GM19328 (cell line): Measurements from ENCODE around the gene CAPN12.

Experiments
- ATAC-seq: cut with Tn5 transposase; IDR thresholded peaks from one replicate; pipeline ENCODE4 v1.9.1; 2021; ENCODE audit warnings: mild to moderate bottlenecking, moderate library complexity; ENCODE audit not compliant: unreplicated experiment

The CAPN12 gene

DNA sequence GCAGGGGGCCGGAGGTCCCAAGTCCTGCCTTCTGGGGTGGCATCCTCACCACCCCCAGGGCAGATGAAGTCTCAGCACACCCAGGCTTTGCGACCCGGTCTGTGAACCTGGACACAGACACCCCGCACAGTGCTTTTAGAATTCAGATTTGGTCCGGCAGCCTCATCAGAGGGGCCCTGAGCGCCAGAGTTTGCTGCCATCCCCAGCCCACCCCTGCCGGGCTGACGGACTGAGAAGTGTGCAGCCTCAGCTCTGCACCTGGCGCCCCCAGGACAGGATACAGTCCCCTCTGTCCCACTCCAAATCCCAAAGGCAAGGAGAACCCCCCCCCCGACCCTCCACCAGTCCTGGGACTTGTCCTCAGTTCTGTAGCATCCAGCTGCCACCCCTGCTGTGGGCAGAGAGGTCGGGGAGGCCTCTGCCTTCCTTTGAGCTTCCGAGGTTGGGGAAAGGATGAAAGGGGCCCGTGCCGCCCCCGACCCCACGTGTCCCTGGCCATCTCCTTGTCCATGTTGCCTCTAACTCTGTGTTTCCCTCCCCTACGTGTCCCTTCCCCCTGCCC is 16.9 kb downstream of the CAPN12 start:
- no peak for ATAC-seq

DNA sequence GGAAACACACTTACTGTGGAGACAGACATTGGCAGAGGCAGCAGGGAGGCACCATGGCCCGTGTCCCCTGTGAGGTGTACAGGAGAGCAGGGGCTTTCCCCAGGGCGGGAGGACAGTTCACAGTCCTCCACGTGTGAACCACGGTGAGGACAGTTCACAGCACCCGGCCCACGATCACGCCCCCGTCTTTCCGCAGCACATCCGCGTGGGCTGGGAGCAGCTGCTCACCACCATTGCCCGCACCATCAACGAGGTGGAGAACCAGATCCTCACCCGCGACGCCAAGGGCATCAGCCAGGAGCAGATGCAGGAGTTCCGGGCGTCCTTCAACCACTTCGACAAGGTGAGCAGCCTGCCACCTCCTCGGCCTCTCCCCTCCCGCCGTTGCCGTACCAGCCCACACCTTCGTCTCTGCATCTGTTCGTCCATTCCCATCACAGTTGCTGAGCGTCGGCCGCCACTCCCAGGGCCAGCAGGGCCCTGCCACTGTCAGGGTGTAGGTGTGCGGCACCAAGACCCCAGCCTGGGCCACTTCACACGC is 17.4 kb downstream of the CAPN12 start:
- ATAC-seq: no peak

DNA sequence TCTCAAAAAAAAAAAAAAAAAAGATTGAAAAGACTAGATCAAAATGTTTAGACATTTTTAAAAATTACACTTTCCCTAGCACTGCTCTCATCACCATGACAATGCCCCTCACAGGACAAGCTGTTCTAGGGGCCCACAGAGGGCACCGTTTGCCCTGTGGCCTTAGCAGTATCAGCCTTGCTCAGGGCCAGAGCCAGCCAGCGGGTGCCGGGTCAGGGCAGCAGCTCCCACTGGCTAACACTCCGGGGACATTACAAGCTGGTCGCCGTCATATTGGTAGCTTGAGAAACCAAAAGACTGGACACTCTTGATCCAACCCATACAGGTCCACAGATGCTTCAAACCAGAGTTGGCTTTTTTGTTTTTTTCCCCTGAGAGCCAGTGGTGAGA is 18.0 kb downstream of the CAPN12 start:
- ATAC-seq: no peak

DNA sequence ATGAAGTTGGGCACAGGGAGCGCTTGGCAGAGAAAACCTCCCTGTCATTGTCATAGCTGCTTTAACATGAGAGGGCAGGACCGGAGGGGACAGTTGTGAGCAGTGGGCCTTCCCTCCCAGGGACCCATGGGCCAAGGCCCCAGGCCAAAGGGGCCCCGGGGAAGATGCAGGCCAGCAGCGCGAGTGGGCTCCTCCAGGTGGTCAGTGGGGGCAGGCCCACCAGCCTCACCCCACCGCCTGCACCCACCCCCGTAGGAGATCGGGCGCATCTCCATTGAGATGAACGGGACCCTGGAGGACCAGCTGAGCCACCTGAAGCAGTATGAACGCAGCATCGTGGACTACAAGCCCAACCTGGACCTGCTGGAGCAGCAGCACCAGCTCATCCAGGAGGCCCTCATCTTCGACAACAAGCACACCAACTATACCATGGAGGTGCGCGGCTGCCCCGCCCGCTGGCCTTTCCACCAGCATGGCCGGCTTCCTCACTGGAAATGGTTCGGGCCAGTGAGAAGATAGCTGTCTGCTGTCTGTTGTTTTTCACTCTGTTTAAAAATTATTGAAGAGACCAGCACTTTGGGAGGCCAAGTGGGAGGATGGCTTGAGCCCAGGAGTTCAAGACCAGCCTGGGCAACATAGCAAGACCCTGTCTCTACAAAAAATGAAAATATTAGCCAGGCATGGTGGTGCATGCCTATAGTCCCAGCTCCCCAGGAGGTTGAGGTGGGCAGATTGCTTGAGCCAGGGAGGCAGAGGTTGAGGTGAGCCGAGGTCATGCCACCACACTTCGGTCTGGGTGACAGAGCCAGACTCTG is 18.6 kb downstream of the CAPN12 start:
- no peak for ATAC-seq

DNA sequence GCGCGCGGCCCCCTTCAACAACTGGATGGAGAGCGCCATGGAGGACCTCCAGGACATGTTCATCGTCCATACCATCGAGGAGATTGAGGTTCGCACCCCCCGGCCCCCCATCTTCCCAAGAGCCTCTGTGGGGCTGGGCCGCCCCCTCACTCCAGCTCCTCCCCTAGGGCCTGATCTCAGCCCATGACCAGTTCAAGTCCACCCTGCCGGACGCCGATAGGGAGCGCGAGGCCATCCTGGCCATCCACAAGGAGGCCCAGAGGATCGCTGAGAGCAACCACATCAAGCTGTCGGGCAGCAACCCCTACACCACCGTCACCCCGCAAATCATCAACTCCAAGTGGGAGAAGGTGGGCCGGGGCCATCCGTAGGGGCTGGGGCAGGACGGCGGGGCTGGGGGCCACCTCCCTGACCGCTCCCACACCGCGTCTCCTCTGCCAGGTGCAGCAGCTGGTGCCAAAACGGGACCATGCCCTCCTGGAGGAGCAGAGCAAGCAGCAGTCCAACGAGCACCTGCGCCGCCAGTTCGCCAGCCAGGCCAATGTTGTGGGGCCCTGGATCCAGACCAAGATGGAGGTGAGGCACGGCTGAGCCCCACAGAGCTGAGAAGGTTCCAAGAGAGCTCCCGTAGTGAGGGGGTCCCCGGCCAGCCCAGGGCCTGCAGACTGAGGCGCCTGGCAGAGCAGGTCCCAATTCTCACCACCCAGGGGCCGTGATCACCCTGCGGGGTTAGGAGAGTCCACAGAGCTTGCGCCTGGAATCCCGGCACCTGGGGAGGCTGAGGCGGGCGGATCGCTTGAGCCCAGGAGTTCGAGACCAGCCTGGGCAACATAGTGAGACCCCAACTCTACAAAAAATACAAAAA is 20.1 kb downstream of the CAPN12 start:
- ATAC-seq: no peak

DNA sequence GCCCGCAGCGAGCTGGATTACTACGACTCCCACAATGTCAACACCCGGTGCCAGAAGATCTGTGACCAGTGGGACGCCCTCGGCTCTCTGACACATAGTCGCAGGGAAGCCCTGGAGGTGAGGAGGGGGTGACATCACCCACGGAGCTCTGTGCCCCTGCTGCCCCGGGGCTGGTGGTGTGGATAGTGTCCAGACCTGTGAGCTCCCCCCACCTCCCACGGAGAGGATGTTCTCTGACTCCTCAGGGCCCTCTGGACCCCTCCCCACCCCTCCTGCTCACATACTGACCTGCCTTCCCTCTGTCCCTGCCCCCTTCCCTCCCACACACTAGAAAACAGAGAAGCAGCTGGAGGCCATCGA is 20.7 kb downstream of the CAPN12 start:
- ATAC-seq: no peak

DNA sequence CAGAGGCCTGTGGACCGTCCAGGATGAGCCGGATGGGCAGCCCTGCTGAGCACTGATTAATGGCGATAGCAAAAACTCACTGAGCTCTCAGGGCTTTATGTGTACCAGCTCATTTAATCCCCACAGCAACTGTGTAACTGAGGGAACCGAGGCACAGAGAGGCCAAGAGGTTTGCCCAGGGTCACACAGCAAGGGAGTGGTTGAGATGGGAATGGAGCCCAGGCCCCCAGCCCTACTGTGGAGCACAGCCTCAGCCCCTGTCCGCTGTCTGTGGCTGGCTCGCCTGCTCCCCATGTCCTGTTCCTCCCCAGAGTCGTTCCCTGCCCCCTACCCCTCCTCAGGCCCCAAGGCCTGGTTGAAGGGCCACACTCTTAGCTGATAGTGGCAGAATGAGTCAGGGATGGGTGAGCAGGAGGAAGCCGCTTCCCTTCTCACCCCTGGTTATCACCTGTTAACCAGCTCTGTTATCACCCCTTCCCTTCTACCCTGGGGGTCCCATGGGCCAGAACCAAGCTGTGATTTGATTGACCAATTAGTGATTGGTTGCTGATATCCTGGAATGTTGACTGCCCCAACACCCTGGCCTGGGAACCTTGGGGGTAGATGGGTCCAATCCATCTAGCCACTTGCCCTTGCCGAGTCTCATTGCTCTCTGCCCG is 21.2 kb downstream of the CAPN12 start:
- ATAC-seq: no peak

DNA sequence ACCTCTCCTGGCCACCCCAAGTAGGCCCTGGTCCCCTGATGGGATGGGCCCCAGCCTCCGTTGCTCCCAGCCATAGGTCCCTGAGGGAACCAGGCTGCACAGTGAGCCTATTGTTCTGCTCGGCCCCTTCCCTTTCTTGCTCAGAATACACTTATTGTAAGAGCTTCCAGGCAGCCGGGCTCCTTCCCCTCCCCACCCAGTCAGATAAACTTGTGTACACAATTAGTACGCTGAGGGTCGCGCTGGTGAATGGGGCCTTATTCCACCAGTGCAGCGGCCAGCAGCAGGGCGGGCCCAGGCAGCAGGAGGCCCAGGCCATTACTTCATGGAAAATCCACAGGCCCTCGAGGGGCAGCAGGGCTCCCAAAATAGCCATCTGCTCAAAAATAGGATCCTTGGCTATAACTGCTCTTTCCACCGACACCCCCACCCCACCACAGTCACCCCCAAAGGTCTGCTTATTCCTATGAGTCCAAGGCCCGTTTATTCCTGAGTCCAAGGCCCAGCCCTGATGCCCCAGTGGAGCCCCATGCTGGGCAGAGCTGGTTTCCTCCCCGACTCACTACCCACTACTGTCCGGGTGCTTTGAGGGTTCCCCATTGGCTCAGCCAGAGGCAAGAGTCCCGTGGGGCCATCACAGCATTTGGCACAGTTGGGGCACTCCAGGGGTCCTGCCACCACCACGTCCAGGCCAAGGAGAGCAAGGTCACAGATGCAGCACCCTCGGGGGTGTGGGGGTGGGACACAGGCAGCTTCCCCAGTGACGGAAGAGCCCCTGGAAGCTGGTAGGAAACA is 22.1 kb downstream of the CAPN12 start:
- no peak for ATAC-seq

DNA sequence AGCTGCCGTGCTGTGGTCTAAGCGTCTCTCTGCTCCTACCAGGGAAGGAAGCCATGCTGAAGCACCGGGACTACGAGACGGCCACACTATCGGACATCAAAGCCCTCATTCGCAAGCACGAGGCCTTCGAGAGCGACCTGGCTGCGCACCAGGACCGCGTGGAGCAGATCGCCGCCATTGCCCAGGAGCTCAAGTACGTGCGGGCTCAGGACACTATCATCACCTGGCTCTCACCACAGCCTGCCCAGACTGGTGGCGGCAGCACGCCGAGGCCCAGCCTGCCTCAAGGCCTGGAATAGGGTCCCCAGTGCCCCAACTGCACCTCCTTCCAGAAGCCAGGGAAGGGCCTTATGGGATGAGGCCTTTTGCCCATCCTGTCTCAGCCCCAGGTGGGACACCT is 22.8 kb downstream of the CAPN12 start:
- no peak for ATAC-seq

DNA sequence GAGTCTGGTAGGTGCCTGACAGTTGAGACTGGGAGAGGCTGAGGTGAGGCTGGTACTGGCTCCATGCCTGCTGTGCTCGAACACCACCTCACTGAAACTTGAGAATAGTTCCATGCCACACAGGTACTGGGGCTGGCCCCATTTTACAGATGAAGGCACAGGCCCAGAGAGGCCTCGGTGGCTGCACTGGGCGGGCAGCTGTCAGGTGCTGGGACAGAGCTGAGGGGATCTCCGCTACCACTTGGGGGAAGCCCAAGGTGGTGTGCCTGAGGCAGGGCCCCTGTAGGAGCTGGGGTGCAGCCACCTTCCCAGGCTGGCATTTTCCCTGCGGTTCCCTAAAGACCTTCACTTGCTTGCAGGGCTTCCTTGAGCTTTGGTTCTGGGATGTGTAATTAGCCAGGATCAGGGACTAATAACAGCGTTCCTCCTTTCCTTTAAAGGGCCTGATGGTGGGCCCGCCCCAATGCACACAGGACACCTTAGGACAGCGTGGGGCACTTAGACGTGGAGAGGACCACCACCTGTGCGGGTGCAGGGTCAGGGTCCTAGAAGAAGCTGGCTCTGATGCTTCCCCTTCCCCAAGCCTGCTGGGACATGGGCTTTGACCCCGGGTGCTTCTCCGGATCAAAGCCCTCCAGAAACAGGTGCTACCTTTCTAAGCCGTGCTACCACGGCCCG is 23.6 kb downstream of the CAPN12 start:
- ATAC-seq: no peak

DNA sequence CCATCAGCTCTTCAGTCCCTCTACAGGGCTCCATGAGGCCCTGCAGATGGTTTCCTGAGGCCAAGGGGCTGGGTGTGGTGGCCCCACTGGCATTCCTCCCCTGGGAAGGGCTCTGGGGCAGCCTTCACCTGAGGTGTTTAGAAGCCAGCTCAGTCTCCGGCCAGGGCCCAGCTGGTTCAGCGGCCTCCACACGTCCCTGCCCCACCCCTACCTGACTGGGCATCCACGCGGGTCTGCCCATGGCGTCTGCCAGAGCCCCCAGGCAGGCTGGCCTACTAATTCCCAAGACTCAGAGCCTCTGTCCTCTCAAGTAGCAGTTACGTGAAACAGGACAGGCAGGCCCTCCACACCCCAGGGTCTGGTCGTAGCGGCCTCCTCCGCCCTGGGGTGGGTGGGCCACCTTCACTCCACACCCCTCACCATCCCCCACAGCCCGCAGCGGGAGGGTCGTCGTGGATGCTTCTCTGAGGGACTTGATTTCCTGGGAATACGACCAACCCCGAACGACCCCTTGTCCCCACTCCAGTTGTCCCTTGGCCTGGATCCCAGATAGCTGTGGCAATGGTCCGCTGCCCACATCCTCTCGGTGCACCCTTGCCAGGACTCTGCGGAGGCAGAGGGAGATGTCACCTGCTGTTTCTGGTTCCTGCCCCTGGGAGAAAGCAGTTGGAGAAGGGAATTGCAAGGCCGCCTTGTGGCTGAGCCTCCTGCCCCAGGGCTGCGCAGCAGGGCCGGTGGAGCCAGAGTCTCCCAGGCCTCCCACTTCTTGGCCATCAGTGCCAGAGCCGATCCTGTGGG is 24.3 kb downstream of the CAPN12 start:
- no peak for ATAC-seq

DNA sequence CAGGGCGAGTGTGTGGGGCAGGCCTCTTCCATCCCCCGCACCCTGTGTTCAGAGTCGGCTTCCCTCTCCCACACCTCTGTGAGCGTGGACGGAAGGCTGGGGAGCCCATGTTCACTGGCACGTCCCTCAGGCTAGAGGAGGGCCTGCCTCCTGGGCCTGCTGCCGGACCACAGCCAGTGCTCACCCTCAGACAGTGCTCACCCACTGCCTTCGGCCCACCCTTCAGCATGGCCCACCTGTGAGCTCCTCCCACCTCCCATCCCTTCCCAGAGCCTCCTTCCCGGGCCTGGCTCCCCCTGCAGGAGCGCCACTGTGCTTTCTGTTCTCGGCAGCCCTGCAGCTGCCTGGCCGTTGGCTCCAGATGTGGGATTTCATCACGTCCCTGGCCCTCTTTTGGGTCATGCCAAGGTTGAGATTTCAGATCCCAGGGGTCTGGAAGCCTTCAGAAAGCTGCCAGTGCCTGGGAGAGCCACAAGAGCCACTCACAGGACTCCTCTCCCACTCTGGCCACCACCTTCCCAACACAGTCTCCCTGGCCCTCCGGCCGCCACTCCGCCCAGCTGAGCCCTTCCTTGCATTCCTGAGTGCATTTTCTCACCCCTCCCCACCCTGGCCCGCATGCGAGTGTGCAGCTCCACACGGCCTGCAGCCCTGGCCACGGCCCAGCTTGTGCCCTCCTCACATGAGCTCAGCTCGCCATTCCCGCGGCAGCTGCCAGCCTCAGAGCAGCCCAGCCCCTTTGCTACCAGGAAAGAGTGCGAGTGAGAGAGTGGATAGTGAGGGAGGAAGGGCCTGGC is 25.3 kb downstream of the CAPN12 start:
- no peak for ATAC-seq

DNA sequence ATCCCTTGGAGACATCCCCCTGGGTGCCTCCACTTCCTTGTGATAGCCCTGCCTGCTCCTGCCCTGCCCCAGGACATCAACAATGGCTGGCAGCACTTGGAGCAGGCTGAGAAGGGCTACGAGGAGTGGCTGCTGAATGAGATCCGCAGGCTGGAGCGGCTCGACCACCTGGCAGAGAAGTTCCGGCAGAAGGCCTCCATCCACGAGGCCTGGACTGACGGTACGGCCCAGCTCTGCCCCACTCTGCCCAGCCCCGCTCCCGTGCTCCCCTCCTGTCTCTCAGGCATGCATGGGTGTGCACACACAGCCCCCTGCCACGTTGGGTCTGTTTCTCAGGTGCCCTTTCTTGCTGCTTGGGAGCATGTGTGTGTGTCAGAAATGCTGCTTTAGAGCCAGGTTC is 26.4 kb downstream of the CAPN12 start:
- no peak for ATAC-seq

DNA sequence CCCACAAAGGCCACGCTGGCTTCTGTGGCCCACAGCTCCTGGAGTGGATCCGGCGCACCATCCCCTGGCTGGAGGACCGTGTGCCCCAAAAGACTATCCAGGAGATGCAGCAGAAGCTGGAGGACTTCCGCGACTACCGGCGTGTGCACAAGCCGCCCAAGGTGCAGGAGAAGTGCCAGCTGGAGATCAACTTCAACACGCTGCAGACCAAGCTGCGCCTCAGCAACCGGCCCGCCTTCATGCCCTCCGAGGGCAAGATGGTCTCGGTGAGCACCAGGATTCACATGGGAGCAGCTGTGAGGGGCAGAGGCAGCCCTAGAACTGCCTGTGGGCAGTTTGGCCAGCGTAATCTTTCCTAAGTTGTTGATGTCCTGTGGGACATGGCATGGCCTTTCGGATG is 27.2 kb downstream of the CAPN12 start:
- ATAC-seq: no peak

DNA sequence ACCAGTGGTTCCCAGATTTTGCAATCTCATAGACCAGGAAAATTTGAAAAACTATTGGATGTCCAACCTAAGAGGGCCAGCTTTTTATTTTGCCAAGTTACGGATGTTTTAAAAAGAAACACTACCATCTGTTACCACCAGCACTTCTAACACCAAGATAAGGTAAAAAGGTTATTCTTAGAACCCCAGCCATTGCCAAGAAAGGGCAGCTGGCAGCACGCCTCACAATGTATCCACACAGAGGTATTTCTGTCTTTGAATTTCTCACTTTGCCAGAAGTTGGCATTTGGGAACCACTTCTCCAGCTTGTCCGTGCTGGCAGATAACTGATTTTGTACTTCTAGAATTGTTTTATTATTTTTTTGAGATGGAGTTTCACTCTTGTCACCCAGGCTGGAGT is 28.7 kb downstream of the CAPN12 start:
- ATAC-seq: no peak

DNA sequence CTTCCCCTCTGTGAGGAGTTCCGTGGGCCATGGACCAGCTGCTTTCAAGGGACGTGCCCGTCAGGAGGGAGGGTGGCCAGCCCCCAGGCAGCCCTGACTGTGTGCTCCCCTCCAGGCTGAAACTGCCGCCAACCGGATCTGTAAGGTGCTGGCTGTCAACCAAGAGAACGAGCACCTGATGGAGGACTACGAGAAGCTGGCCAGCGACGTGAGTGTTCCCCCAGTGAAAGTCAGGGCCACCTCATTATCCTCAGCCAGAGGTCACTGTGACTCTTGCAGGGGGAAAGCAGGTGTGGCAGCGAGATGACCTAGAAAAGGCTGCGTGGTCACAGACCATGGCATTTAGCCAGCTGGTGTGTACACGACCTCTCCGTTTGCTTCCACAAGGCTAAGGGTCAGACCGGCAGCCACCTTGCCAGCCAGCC is 29.9 kb downstream of the CAPN12 start:
- ATAC-seq: no peak

DNA sequence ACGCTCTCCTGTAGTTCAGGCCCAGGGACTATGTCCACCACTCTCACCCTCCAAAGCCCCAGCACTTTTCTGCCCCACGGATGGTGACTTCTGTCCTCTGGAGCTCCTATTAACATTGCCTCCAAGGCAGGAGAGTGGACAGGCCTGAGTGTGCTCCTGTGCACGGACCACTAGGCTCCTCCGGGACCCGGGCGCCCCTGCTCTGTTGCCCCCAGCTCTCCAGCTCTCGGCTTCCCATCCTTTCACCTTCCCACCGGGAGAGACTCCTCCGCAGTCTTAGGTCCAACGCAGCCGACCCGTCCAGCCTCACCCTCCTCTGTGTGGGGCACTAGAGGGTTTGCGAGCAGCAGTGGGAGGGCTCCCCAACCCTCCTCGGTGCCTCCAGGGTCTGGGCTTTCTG is 30.4 kb downstream of the CAPN12 start:
- no peak for ATAC-seq

DNA sequence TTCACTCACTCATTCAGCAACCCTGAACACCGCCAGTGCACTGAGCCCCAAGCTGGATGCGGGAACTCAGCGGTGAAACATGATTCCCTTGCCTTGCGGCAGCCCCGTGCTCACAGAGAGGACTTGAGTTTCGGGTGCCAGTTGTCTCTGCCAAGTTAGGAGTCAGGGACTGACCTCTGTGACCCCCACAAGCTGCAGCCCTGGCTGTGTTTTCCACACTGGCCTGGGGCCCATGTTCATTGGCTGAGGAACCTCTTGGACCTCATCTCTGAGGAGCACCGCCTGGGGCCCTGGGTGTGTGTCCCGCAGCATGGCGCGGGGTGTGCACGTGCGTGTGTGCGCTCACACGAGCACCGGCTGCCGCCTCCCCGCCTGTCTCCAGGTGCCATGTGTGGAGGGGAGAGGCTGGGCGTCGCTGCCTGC is 31.0 kb downstream of the CAPN12 start:
- no peak for ATAC-seq
